H1 (cell line): Measurements from ENCODE around the gene RORB. TPM values are rescaled to one million over a fixed set of nuclear protein-coding genes. Genes with fewer than 3 reads are reported as not detected.

ENCODE experiments used
- CTCF ChIA-PET: fragments of 300-600 bp; sonication (Branson Sonifier 250); formaldehyde crosslinking; loops from one replicate; lab custom pipeline; 2021; ENCODE audit not compliant: partially characterized antibody; lab: Charles Lee
- POLR2A ChIA-PET: fragments of 300-600 bp; sonication (Branson Sonifier 250); formaldehyde crosslinking; loops from one replicate; lab custom pipeline; 2021; ENCODE audit warnings: inconsistent platforms; ENCODE audit not compliant: partially characterized antibody; lab: Charles Lee
- DNase-seq, 2 experiments: peaks; one replicate each; pipeline versions ENCODE4 v3.0.0 to v3.0.0-alpha.2; 2010 to 2022; ENCODE audit warnings: low spot score in 2 of 2, low read depth in 1 of 2, mixed read lengths in 1 of 2
- FAIRE-seq: peaks from 2 replicates; lab custom pipeline; 2011; peaks lifted over from hg19 to GRCh38; lab: Jason Lieb, UNC
- H2AFZ ChIP-seq: 2 replicates; pipeline ENCODE4 v1.8.1; 2012; ENCODE audit warnings: low read length, inconsistent platforms
- H2AK5ac ChIP-seq: 2 replicates; pipeline ENCODE4 v1.6.1; 2013; ENCODE audit warnings: low read depth, low read length
- H2BK120ac ChIP-seq: replicated peaks from 2 replicates; pipeline ENCODE3; 2013; ENCODE audit warnings: low read depth, low read length, inconsistent platforms
- H2BK12ac ChIP-seq: 2 replicates; pipeline ENCODE4 v1.6.1; 2013; ENCODE audit warnings: low read depth, low read length
- H2BK15ac ChIP-seq: 2 replicates; pipeline ENCODE4 v1.6.1; 2013; ENCODE audit warnings: low read length
- H2BK20ac ChIP-seq: 2 replicates; pipeline ENCODE4 v1.6.1; 2013; ENCODE audit warnings: low read length
- H2BK5ac ChIP-seq: 2 replicates; pipeline ENCODE4 v1.6.1; 2013; ENCODE audit warnings: low read depth, low read length
- H3K14ac ChIP-seq: 2 replicates; pipeline ENCODE4 v1.6.1; 2013; ENCODE audit warnings: inconsistent platforms; ENCODE audit not compliant: insufficient read length
- H3K18ac ChIP-seq: 2 replicates; pipeline ENCODE4 v1.6.1; 2013; ENCODE audit warnings: low read length; ENCODE audit errors: extremely low read depth
- H3K23ac ChIP-seq: 2 replicates; pipeline ENCODE4 v1.6.1; 2013; ENCODE audit warnings: inconsistent platforms; ENCODE audit not compliant: insufficient read length
- H3K23me2 ChIP-seq: 2 replicates; pipeline ENCODE4 v1.6.1; 2013; ENCODE audit warnings: low read depth, low read length
- H3K27ac ChIP-seq: 2 replicates; pipeline ENCODE4 v1.6.1; 2011; ENCODE audit warnings: low read depth, low read length, inconsistent platforms
- H3K27me3 ChIP-seq, 4 experiments: replicated peaks in 1 of 4; 1 replicate in 1 of 4; 2 replicates in 3 of 4; pipeline versions ENCODE4 v1.6.1 to v1.8.1; 2011 to 2013; ENCODE audit warnings: low read length in 3 of 4, mild to moderate bottlenecking in 3 of 4, inconsistent platforms in 2 of 4, mixed read lengths in 2 of 4, moderate library complexity in 1 of 4; ENCODE audit not compliant: control insufficient read depth in 3 of 4, insufficient read depth in 3 of 4; ENCODE audit errors: extremely low read depth in 1 of 4
- H3K36me3 ChIP-seq, 4 experiments: 2 replicates each; pipeline versions ENCODE4 v1.6.1 to v1.8.1; 2011 to 2013; ENCODE audit warnings: mild to moderate bottlenecking in 4 of 4, low read length in 3 of 4, moderate library complexity in 2 of 4, control low read depth in 1 of 4, inconsistent platforms in 1 of 4; ENCODE audit not compliant: insufficient read depth in 4 of 4, control insufficient read depth in 2 of 4
- H3K4ac ChIP-seq: replicated peaks from 2 replicates; pipeline ENCODE3; 2013; ENCODE audit warnings: low read length, low read depth, mixed read lengths, inconsistent platforms; ENCODE audit not compliant: insufficient read length
- H3K4me1 ChIP-seq, 4 experiments: replicated peaks in 1 of 4; 1 replicate in 1 of 4; 2 replicates in 3 of 4; pipeline versions ENCODE4 v1.6.1 to v1.8.1; 2011 to 2013; ENCODE audit warnings: low read length in 3 of 4, inconsistent platforms in 2 of 4, mixed read lengths in 1 of 4; ENCODE audit not compliant: insufficient read depth in 4 of 4, control insufficient read depth in 3 of 4
- H3K4me2 ChIP-seq, 2 experiments: 2 replicates each; pipeline versions ENCODE4 v1.6.1 to v1.8.1; 2011 to 2013; ENCODE audit warnings: low read depth in 2 of 2, low read length in 2 of 2, control low read depth in 1 of 2, inconsistent platforms in 1 of 2, mild to moderate bottlenecking in 1 of 2; ENCODE audit not compliant: insufficient read depth in 1 of 2
- H3K4me3 ChIP-seq, 4 experiments: fragments of 200-600, 300-600 bp in 1 of 4; sonication (generic), shearing (Covaris generic), sonication (Bioruptor Twin) in 1 of 4; 2 replicates each; pipeline versions ENCODE4 v1.5.1 to v1.8.1; 2011 to 2016; ENCODE audit warnings: low read length in 4 of 4, low read depth in 3 of 4, control low read depth in 2 of 4, inconsistent platforms in 2 of 4, mild to moderate bottlenecking in 2 of 4, mixed read lengths in 1 of 4, moderate library complexity in 1 of 4; ENCODE audit not compliant: insufficient read depth in 2 of 4; ENCODE audit errors: extremely low read depth in 1 of 4
- H3K56ac ChIP-seq: replicated peaks from 2 replicates; pipeline ENCODE3; 2013; ENCODE audit warnings: low read depth, mild to moderate bottlenecking, mixed read lengths, low read length, inconsistent platforms; ENCODE audit not compliant: insufficient read length
- H3K79me1 ChIP-seq: 2 replicates; pipeline ENCODE4 v1.6.1; 2013; ENCODE audit warnings: low read depth, low read length, control low read depth
- H3K79me2 ChIP-seq, 2 experiments: 2 replicates each; pipeline versions ENCODE4 v1.6.1 to v1.8.1; 2012 to 2013; ENCODE audit warnings: low read length in 2 of 2, mild to moderate bottlenecking in 2 of 2, inconsistent platforms in 1 of 2; ENCODE audit not compliant: insufficient read depth in 2 of 2, control insufficient read depth in 1 of 2
- H3K9ac ChIP-seq, 4 experiments: replicated peaks in 1 of 4; 1 replicate in 1 of 4; 2 replicates in 3 of 4; pipeline versions ENCODE4 v1.6.1 to v1.8.1; 2011 to 2013; ENCODE audit warnings: low read depth in 3 of 4, low read length in 3 of 4, control low read depth in 2 of 4, mild to moderate bottlenecking in 2 of 4, moderate library complexity in 2 of 4, inconsistent platforms in 1 of 4; ENCODE audit errors: extremely low read depth in 1 of 4
- H3K9me3 ChIP-seq, 2 experiments: 2 replicates each; pipeline versions ENCODE4 v1.6.1 to v1.8.1; 2012 to 2013; ENCODE audit warnings: mild to moderate bottlenecking in 2 of 2, moderate library complexity in 2 of 2, control low read depth in 1 of 2, inconsistent platforms in 1 of 2, low read depth in 1 of 2, low read length in 1 of 2, mixed read lengths in 1 of 2; ENCODE audit not compliant: insufficient read depth in 2 of 2
- H4K20me1 ChIP-seq, 2 experiments: replicated peaks in 1 of 2; 2 replicates each; pipeline versions ENCODE3 to v1.8.1; 2011 to 2013; ENCODE audit warnings: inconsistent platforms in 2 of 2, low read length in 2 of 2, mild to moderate bottlenecking in 1 of 2; ENCODE audit not compliant: insufficient read depth in 2 of 2, control insufficient read depth in 1 of 2
- H4K5ac ChIP-seq: 2 replicates; pipeline ENCODE4 v1.6.1; 2013; ENCODE audit warnings: low read length, low read depth, mixed read lengths, inconsistent platforms; ENCODE audit not compliant: insufficient read length
- H4K8ac ChIP-seq: 2 replicates; pipeline ENCODE4 v1.8.0; 2013; ENCODE audit warnings: mild to moderate bottlenecking, moderate library complexity, low read length, inconsistent platforms; ENCODE audit not compliant: insufficient read depth; ENCODE audit errors: extremely low read depth
- H4K91ac ChIP-seq: replicated peaks from 2 replicates; pipeline ENCODE3; 2013; ENCODE audit warnings: low read length, mixed read lengths, inconsistent platforms; ENCODE audit not compliant: insufficient read length
- HDAC2 ChIP-seq, 2 experiments: fragments of 300-600 bp in 1 of 2; sonication (generic) in 1 of 2; IDR thresholded peaks; 2 replicates each; pipeline ENCODE4 v1.6.1; 2011 to 2012; ENCODE audit warnings: low read depth in 2 of 2, low read length in 2 of 2, mild to moderate bottlenecking in 2 of 2, moderate library complexity in 2 of 2, borderline replicate concordance in 1 of 2, inconsistent platforms in 1 of 2
- NANOG ChIP-seq: IDR thresholded peaks from 2 replicates; pipeline ENCODE4 v1.6.1; 2011; ENCODE audit warnings: low read length, low read depth, mild to moderate bottlenecking, inconsistent platforms; ENCODE audit not compliant: insufficient read depth, poor library complexity, severe bottlenecking
- POLR2AphosphoS5 ChIP-seq: IDR thresholded peaks from 2 replicates; pipeline ENCODE4 v1.6.1; 2011; ENCODE audit warnings: low read depth, low read length
- POU5F1 ChIP-seq: IDR thresholded peaks from 2 replicates; pipeline ENCODE4 v1.6.1; 2011; ENCODE audit warnings: low read depth, mild to moderate bottlenecking, low read length, moderate library complexity
- RAD21 ChIP-seq, 2 experiments: IDR thresholded peaks in 1 of 2; conservative IDR thresholded peaks in 1 of 2; 2 replicates each; pipeline ENCODE4 v1.6.1; 2011; ENCODE audit warnings: low read depth in 2 of 2, low read length in 2 of 2, improper control_type of control experiment in 1 of 2, inconsistent platforms in 1 of 2, mild to moderate bottlenecking in 1 of 2, moderate library complexity in 1 of 2
- RBBP5 ChIP-seq: IDR thresholded peaks from 2 replicates; pipeline ENCODE4 v1.7.1; 2012; ENCODE audit warnings: low read depth, mild to moderate bottlenecking, inconsistent platforms, low read length, moderate library complexity, borderline replicate concordance
- SUZ12 ChIP-seq: fragments of 200-600 bp; sonication (generic); IDR thresholded peaks from 2 replicates; pipeline ENCODE4 v1.6.1; 2012; ENCODE audit warnings: mild to moderate bottlenecking, inconsistent platforms, low read length, moderate library complexity, mixed read lengths
- WGBS, 2 experiments: shearing (Covaris generic) in 1 of 2; methylation state at CpG; one replicate each; pipeline versions ENCODE4 v1.1.6 to v1.1.7; 2013 to 2015; ENCODE audit warnings: low lambda C conversion rate in 2 of 2, mixed read lengths in 2 of 2, inconsistent platforms in 1 of 2, low coverage in 1 of 2, missing lambda C conversion rate in 1 of 2; ENCODE audit not compliant: insufficient replicate concordance in 2 of 2, insufficient coverage in 1 of 2, insufficient read length in 1 of 2; ENCODE audit errors: extremely low coverage in 1 of 2, missing lambda C conversion rate in 1 of 2; 5-methylcytosine and 5-hydroxymethylcytosine counted together
- polyA plus RNA-seq, 7 experiments: library from polyadenylated mRNA; depleted of rRNA in 3 of 7; stranded (reverse) in 5 of 7; unstranded in 2 of 7; fragments of >200 nt in 5 of 7; fragments of 200-250 nt in 2 of 7; gene quantifications; 1 replicate in 5 of 7; 2 replicates in 1 of 7; 4 replicates in 1 of 7; pipeline versions ENCODE4 v1.2.1 to v1.2.3, GENCODE V29; 2011 to 2013; ENCODE audit warnings: missing spikeins in 2 of 7, mixed read lengths in 2 of 7
- total RNA-seq: library from RNA; stranded (reverse); fragmentation: NEBNext Ultra II Directional; extraction: Animal tissue kit (Norgen Biotek cat#: 25700); gene quantifications from 2 replicates; pipeline ENCODE4 v1.2.1, GENCODE V29; 2021

RORB gene
- total and polyA plus RNA-seq, 2 of the 8 experiments (the other 6 are each of a cell fraction or from before 2014, with no cell fraction given) = 2.3 to 7.1 TPM

GRCh38 chr9:74630228-74630627 is 133.1 kb downstream of the RORB start:
- no peak overlapping the region for H3K23ac ChIP-seq
- no peak overlapping the region for H4K5ac ChIP-seq
- no peak overlapping the region for H3K4me3 ChIP-seq
- H3K4me2 ChIP-seq = no peak overlapping the region
- DNase-seq = no peak
- H3K56ac ChIP-seq = no peak overlapping the region
- H2BK5ac ChIP-seq = no peak overlapping the region
- H2AK5ac ChIP-seq = no peak overlapping the region
- no peak overlapping the region for H2BK12ac ChIP-seq
- no peaks in the 10 kb centered on the region for H3K9me3 ChIP-seq
- TF ChIP-seq POLR2AphosphoS5 (no peak), RAD21 (IDR thresholded peaks at IDR 0.05 in 1 of 2, conservative IDR thresholded peaks at IDR 0.05 in 1 of 2; ENCODE audit: low read depth in 2 of 2, low read length in 2 of 2) (no peak), POU5F1 (no peak), RBBP5 (no peak), HDAC2 (IDR thresholded peaks at IDR 0.05; ENCODE audit: borderline replicate concordance in 1 of 2, low read depth in 2 of 2, low read length in 2 of 2) (no peak), NANOG (no peak), SUZ12 (no peak)
- no peaks in the 10 kb centered on the region for H3K79me1 ChIP-seq
- POLR2A ChIA-PET = no interaction called here
- H4K91ac ChIP-seq = no peak overlapping the region
- no peaks in the 10 kb centered on the region for H3K27me3 ChIP-seq
- H2BK120ac ChIP-seq = no peak overlapping the region
- H3K4me1 ChIP-seq = peaks cover 0 to 5% (median 3%) of the 10 kb centered on the region in 4 experiments; a peak in 1 of 7 replicates
- WGBS, 2 experiments = 72% methylated on average over 7 of the region's 7 CpGs; no CpG with 5 or more reads in 1 of the 2 experiments
- H3K36me3 ChIP-seq = no peaks in the 10 kb centered on the region
- H3K18ac ChIP-seq = no peak overlapping the region
- no peak overlapping the region for H3K27ac ChIP-seq
- no peak for FAIRE-seq
- no peak overlapping the region for H3K9ac ChIP-seq
- CTCF ChIA-PET = no interaction called here
- H2AFZ ChIP-seq = no peak overlapping the region
- H2BK15ac ChIP-seq = no peak overlapping the region
- H3K79me2 ChIP-seq = no peaks in the 10 kb centered on the region
- H4K20me1 ChIP-seq = no peaks in the 10 kb centered on the region
- no peak overlapping the region for H3K14ac ChIP-seq
- no peak overlapping the region for H3K4ac ChIP-seq
- no peak overlapping the region for H2BK20ac ChIP-seq
- no peaks in the 10 kb centered on the region for H3K23me2 ChIP-seq
- H4K8ac ChIP-seq = no peak overlapping the region
